ENCODE measurements around the gene LMX1A. TPM values are rescaled to one million over a fixed set of nuclear protein-coding genes. Genes with fewer than 3 reads are reported as not detected.

Gene LMX1A
- total and polyA plus RNA-seq, 9 of the 15 experiments (the other 6 are each of a cell fraction or from before 2014, with no cell fraction given): not detected

GRCh38 chr1:165352442-165353293 is 3.8 kb downstream of the LMX1A start:
- intact Hi-C loops (cut with micrococcal nuclease) (no loop called here), in situ Hi-C loops (cut with MboI) (no loop called here)
- ATAC-seq: no peak; the same call in 2 of the 3 replicates
- no peak for DNase-seq (ENCODE audit: extremely low read depth in 1 of 4, low spot score in 3 of 4)
- no peak overlapping the region for H2AFZ ChIP-seq (ENCODE audit: low read depth, low read length)
- no peak overlapping the region for H3K27ac ChIP-seq (ENCODE audit: extremely low read depth, low read depth, low read length)
- no peaks in the 10 kb centered on the region for H3K36me3 ChIP-seq (ENCODE audit: control insufficient read depth, insufficient read depth, low read length)
- peaks cover 40 to 51% of the 10 kb centered on the region in 2 experiments for H3K27me3 ChIP-seq (ENCODE audit: control insufficient read depth in 2 of 2, insufficient read depth in 2 of 2, low read length in 2 of 2)
- peaks cover 0 to 8% of the 10 kb centered on the region in 2 experiments; a peak in 1 of 5 replicates for H3K4me1 ChIP-seq (replicated peaks in 1 of 2; ENCODE audit: control insufficient read depth in 2 of 2, insufficient read depth in 2 of 2, low read length in 2 of 2)
- CTCF ChIA-PET (ENCODE audit: low intra/inter-chr PET ratio): no interaction called here
- H3K4me2 ChIP-seq (ENCODE audit: insufficient read depth, low read length): no peak overlapping the region
- no peak overlapping the region for H3K9ac ChIP-seq (ENCODE audit: insufficient read depth in 1 of 2, low read depth in 2 of 2, low read length in 2 of 2)
- no peak for FAIRE-seq
- no TSS peak for BruUV-seq (replicated peaks)
- H4K20me1 ChIP-seq (replicated peaks; ENCODE audit: control insufficient read depth, insufficient read depth, low read length): no peaks in the 10 kb centered on the region
- no peak overlapping the region for H3K4me3 ChIP-seq
- no peak for TF ChIP-seq ZNF217 (CRISPR knock-in tag; IDR thresholded peaks at IDR 0.05)
- 0 out of 2 replicates have a peak, but pooled peaks have one; percentile 12 for TF ChIP-seq HDAC6 (IDR thresholded peaks at IDR 0.05; ENCODE audit: low read depth, low read length)
- POLR2A ChIA-PET: no interaction called here
- H3K79me2 ChIP-seq (ENCODE audit: control insufficient read depth, insufficient read depth, low read length): no peaks in the 10 kb centered on the region
- WGBS (ENCODE audit: insufficient coverage, low coverage, missing lambda C conversion rate): 1% methylated on average over 59 of the region's 59 CpGs
- no peaks in the 10 kb centered on the region for H3K9me3 ChIP-seq (replicated peaks; ENCODE audit: control insufficient read depth, insufficient read depth, low read depth, low read length)
- H3K9me1 ChIP-seq (ENCODE audit: control insufficient read depth, insufficient read depth, low read length): no peaks in the 10 kb centered on the region

- H3K4me1 ChIP-seq (replicated peaks in 1 of 2; ENCODE audit: control insufficient read depth in 2 of 2, insufficient read depth in 2 of 2, low read length in 2 of 2): peaks cover 0 to 8% of the 10 kb centered on the region in 2 experiments; a peak in 1 of 5 replicates
- ATAC-seq (no peak), FAIRE-seq (no peak), DNase-seq (ENCODE audit: extremely low read depth in 1 of 4, low spot score in 3 of 4) (no peak)
- BruUV-seq (replicated peaks): no TSS peak
- TF ChIP-seq FOXK1 (CRISPR knock-in tag; IDR thresholded peaks at IDR 0.05; ENCODE audit: borderline replicate concordance) (no peak), ARID3A (IDR thresholded peaks at IDR 0.05; ENCODE audit: borderline replicate concordance, low read depth, low read length) (no peak), ZNF217 (CRISPR knock-in tag; IDR thresholded peaks at IDR 0.05) (no peak), HSF4 (CRISPR knock-in tag; IDR thresholded peaks at IDR 0.05; ENCODE audit: borderline replicate concordance) (no peak), ZNF133 (CRISPR knock-in tag; IDR thresholded peaks at IDR 0.05) (no peak)
- no peak overlapping the region for H3K4me2 ChIP-seq (ENCODE audit: insufficient read depth, low read length)
- ChIA-PET POLR2A (no interaction called here), CTCF (ENCODE audit: low intra/inter-chr PET ratio) (no interaction called here)
- H2AFZ ChIP-seq (ENCODE audit: low read depth, low read length): no peak overlapping the region
- H3K9ac ChIP-seq (ENCODE audit: insufficient read depth in 1 of 2, low read depth in 2 of 2, low read length in 2 of 2): no peak overlapping the region
- H3K4me3 ChIP-seq: no peak overlapping the region
- 23% methylated on average over 20 of the region's 20 CpGs for WGBS (ENCODE audit: insufficient coverage, low coverage, missing lambda C conversion rate)
- H3K9me1 ChIP-seq (ENCODE audit: control insufficient read depth, insufficient read depth, low read length): no peaks in the 10 kb centered on the region
- no peaks in the 10 kb centered on the region for H3K79me2 ChIP-seq (ENCODE audit: control insufficient read depth, insufficient read depth, low read length)
- intact Hi-C loops (cut with micrococcal nuclease): no loop called here
- H4K20me1 ChIP-seq (replicated peaks; ENCODE audit: control insufficient read depth, insufficient read depth, low read length): no peaks in the 10 kb centered on the region
- no peaks in the 10 kb centered on the region for H3K36me3 ChIP-seq (ENCODE audit: control insufficient read depth, insufficient read depth, low read length)
- H3K27me3 ChIP-seq (ENCODE audit: control insufficient read depth in 2 of 2, insufficient read depth in 2 of 2, low read length in 2 of 2): peaks cover 34 to 48% of the 10 kb centered on the region in 2 experiments
- in situ Hi-C loops (cut with MboI): no loop called here
- no peak overlapping the region for H3K27ac ChIP-seq (ENCODE audit: extremely low read depth, low read depth, low read length)
- no peaks in the 10 kb centered on the region for H3K9me3 ChIP-seq (replicated peaks; ENCODE audit: control insufficient read depth, insufficient read depth, low read depth, low read length)
Observed at GRCh38 chr1:165351863-165352441, 4.6 kb downstream of the LMX1A start.
